GM19238 (cell line): ENCODE measurements around the gene FEZF2.

Experiments
- DNase-seq: peaks from one replicate; pipeline ENCODE4 v3.0.0; 2011; ENCODE audit warnings: low spot score; ENCODE audit not compliant: insufficient read length

FEZF2 gene

GRCh38 chr3:62373215-62373614 lies at the start of gene FEZF2:
Gene FEZF2 (minus strand): TSS chr3:62373550. CDS start chr3:62372868, 682 bp downstream.
- no peak for DNase-seq

- DNase-seq, result no peak
Observed at GRCh38 chr3:62421207-62421606, 47.9 kb upstream of the FEZF2 start.

DNA sequence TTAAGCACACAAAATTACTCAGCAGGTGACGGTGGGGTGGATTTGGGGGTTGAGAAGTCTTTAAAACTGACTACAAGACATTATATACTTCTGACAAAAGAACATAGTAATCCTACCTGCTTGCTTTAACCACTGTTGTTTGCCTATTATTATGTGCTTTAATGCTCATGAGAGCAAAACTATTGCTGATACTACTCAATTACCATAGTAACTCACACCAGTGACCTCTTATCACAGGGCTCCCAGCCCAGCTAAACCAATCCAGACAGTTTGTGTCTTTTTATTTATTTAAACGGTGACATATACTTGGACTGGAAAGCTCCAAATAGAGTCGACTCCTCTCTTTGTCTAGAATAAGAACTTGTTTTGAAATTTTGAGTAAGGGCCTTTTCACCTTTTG lies 42.8 kb upstream of the FEZF2 start:
- DNase-seq, result no peak

GRCh38 chr3:62415312-62415801 lies 42.0 kb upstream of the FEZF2 start:
- DNase-seq, result no peak

- no peak for DNase-seq
Observed at GRCh38 chr3:62414786-62415185, 41.4 kb upstream of the FEZF2 start.

DNA sequence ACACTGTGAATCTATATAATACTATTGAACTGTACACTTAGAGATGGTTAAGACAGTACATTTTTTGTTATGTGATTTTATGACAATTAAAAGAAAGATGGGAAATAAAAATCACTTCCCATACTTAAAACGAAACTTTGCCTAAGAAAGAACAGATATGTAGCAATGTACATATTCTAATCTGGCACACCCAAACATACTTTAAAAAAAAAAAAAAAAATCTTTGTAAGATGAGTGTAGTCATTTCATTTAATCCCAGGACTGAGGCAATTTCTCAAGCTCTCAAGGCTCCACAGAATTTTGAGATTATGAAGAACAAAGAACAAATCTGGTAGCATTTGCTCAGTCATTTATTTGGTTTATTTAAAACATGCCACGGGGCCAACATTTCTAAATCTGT lies 40.3 kb upstream of the FEZF2 start:
- no peak for DNase-seq

DNA sequence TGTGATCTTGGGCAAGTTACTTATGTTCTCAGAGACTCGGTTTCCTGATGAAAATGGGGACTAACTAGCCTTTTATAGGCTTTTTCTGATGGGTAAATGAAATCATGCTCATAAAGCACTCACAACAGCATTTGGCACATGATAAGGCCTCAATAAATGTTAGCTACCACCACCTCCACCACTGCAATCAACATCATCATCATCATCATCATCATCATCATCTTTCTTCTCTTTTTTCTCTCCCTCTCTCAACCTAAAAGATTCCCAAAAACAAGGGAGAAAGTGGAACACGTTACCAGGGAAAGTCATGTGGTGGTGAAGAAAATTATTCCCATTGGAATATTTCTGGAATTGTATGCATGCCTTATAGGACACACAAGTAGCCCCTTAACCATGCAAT lies 33.6 kb upstream of the FEZF2 start:
- no peak for DNase-seq

- DNase-seq, result no peak
Observed at GRCh38 chr3:62405566-62405965, 32.2 kb upstream of the FEZF2 start.

GRCh38 chr3:62405135-62405534 lies 31.8 kb upstream of the FEZF2 start:
- no peak for DNase-seq

GRCh38 chr3:62404321-62404720 lies 31.0 kb upstream of the FEZF2 start:
- no peak for DNase-seq

DNA sequence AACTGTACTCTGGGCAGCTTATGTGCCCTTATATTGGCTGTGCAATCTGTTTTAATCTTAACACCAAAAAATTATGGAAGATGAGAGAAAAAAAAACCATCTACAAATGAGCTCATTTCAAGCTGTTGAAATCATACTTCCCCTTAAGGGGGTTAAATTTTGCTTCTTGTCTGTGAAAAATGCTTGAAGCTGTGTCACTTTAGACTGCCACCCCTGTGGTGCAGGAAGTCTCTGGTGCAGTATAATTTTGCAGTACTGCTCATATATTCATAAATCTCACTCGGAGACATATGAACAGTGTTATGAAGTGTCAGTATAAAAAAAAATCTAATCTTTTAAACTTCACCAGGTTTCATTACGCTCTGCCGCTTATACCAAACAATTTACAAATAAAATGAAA lies 30.4 kb upstream of the FEZF2 start:
- DNase-seq, result no peak

DNA sequence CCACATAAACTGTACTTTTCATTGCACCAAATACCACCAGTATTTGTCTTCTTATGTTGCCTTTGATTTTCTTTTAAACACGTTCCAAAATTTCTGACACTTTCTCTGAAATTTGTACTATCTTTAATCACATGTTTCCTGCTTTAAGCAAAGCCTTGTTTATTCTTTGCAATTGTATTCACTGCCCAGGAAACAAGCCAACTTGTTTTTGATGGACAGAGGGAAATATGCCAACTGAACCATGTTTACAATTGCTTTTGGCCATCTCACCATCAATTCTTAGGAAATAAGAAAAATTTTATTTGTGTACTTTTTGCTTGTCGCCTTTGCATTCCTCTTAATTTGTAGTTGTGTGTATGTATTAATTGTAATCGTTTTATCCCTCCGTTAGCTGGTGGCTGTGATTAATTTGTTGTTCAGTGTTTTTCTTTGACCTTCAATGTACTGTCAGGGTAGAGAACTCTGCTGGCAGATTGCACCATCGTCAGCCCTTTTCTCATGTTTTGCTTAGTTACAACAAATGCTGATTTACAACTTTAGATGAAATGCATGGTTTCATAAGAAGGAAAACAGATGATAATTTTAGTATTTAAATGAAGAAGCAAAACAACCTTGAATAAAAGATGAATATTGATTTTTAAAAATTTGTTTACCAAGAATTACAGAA lies 19.4 kb upstream of the FEZF2 start:
- no peak for DNase-seq

- DNase-seq, result no peak
Observed at GRCh38 chr3:62387251-62387650, 13.9 kb upstream of the FEZF2 start.

DNA sequence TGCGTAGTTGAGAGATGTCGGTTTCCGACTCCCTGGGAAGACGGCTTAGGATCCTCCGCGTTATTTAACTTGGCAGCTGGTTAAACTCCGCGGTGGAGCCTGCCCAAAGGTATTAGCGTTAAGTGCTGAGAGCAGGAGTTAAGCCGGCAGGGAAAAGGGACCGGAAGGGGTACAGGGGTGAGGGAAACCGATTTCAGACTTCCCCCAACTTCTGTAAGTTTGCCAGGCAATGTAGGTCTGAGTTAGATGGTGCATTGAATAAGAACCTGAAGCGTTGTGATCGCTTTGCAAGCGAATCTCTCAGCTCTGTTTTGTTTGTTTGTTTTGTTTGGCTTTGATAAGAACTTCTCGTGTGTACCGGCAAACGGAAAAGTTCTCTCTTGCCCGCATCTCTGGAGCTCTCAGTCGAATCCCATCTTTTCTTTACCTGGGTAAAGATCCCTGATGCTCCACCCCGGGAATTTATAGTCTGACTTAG lies 6.0 kb upstream of the FEZF2 start:
- no peak for DNase-seq

DNA sequence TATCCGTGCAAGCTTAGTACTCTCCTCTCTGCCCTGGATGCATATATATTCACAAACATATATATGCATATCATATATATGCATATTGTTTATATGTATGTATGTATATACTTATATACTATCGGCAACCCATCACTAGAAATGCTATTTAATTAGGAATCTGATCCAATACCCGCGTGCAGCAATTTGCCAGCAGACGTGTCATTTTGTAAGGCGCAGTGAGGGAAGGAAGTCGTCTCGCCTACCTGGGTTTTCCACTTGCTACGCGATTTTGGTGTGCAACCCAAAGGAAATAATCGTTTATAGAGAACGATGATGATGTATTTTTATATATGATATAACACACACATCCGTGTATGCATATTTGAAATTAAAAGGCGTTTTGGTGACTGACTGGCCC lies 5.6 kb upstream of the FEZF2 start:
- no peak for DNase-seq

DNA sequence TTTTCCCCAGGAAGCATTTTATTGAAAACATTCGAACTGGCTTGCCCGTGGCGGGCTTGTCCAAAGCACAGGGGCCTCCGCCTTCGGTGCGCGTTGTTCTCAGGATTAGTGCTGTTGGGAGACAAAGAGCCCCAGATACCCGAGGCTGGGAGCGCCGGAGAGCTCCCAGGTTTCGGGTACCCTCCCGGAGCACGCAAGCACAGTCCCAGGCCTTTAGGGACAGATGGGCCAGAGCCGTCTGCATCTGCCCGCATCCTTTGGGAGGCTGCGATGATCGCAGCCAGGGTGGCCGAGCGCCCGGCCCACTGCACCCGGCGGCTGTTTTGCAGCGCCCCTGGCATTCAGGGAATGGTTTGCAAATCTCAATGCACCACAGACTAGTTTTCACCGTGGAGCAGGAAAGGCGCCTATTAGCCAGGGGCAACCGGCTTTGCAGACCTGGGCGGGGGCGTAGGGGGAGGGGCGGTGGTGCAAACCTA lies 5.0 kb upstream of the FEZF2 start:
- DNase-seq, result no peak

DNA sequence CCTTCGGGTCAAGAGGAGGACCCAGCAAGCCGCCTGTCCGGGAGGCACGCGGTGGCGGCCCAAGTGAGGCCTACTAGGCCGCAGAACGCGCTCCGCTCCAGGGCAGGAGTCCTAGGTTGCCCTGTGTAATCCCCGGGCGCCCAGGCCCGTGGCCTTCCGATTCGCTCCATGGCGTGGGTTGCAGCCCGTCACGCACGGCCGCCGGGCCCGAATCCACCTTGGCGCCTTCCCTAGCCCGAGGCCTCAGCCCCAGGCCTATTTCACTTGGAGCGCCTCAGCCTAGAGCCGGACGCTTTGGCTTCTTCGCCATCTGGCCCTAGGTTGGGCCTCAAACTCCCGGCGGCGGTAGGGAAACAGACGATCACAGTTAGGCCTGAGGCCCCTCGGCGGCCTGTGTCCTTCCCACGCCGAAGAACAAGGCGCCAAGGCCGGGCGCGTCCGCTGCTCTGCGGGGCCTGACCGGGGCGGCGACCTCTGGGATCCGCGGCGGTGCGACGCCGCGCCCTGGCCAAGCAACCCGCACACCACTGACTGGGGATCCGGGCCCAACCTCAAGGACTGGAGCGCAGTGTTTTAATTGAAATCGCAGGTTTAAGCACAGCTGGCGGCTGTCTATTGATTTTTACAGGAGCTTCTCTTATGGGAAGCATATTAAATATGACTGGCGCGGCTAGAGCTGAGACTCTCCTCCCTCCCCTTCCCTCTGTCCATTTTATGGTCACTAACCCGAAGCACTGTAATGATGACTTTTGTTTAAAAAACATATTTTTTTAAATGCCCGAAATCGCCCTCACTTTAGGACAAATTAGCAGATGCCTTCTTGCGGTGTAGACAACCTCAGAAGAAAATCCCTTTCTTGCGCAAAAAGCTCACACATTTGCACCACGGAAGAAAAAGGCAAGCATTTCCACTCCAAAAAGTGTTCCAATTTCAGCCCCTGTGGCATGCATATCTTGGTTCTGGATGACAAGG lies 3.8 kb upstream of the FEZF2 start:
- no peak for DNase-seq

GRCh38 chr3:62376454-62376720 lies 3.0 kb upstream of the FEZF2 start:
- no peak for DNase-seq

DNA sequence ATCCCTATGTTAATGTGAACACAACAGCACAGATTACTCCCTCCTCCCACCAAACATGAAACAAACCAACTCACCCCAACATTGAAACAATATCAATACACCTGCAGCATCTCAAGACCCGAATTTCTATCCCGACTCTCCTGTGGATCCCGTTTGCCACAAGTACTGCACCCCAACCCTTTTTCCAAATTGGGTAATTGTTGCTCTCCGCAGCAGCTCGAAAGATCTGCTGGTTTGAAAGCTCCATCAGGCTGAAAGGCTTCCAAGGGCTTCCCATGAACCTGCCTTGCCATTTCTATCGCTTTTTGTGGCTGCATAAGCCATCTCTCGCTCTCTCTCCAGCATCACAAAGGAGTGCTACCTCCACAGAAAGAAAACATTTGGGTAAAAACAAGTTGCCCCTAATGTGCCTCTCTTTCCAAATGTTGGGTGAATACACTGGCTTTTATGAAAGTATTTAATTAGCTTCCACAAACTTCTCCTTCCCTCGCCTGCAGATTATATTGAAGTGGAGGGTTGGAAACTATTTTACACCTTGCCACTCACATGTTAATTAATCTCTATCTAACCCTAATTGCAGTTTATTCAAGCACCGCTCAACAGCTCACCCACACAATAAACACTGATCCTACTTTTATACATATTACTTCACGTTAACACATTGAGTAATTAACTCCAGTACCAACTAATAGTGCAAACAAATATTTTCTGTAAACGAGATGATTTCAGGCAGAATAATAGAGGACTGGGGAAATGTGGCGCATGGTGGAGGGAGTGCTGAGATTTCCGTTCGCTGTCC lies 2.5 kb upstream of the FEZF2 start:
- DNase-seq, result no peak

DNA sequence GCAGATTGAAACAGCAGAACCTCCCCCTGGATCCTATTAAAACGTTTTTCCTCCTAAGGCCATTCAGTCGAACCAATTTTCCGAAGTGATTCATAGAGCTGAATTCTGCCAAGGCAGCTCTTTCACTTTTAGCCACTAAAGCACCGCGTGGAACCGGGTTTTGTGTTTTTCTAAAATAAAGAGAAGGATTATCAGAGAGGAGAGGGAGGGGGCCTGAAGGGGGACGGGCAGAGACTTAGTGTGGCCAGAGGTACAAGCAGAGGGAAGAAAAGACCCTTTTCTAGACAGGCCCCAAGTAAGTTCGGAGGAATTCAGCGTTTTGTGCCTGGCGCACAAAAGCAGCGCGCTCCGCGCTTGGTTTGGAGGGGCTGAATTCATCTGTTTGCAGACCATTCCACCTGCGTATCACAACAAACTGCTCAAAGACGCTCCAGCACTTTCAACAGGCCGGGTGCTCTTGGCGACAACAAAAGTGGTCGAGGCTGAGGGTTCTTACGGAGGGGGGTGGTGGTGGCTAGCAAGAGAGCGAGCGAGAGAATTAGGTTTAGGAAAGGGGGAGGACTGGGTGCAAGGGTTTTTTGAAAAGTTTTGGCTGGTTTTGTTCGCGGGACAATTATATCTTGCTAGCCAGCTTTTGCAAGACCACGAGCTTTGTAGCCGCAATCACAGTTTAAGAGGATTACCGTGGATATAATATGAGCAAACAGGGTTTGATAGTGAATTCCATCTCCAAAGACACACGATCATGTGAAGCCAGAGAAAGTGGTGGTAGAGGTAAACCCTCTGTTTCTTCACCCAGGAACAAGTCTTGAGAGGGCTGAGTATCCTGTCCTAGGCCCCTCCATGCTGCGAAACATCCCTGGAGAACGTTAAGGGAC lies 1.2 kb upstream of the FEZF2 start:
- DNase-seq, result no peak
